OCI-LY1 (cell line): ENCODE data around the gene SMAD7.

Experiments
- H2AFZ ChIP-seq: fragments of 200-600 bp; sonication (generic), shearing (Covaris generic); 2 replicates; pipeline ENCODE4 v1.6.0; 2014; ENCODE audit warnings: antibody characterized with exemption, mild to moderate bottlenecking, low read length
- H3F3A ChIP-seq: fragments of 200-600 bp; sonication (generic), shearing (Covaris generic); 2 replicates; pipeline ENCODE4 v1.6.0; 2014; ENCODE audit warnings: mild to moderate bottlenecking, antibody characterized with exemption, low read length, moderate library complexity; ENCODE audit not compliant: insufficient read depth
- H3K27ac ChIP-seq: fragments of 200-600 bp; sonication (generic); 2 replicates; pipeline ENCODE4 v1.5.1; 2014; ENCODE audit warnings: low read length, mixed run types, mild to moderate bottlenecking, low read depth; ENCODE audit not compliant: poor library complexity, severe bottlenecking
- H3K27me3 ChIP-seq: fragments of 200-600 bp; sonication (generic); 2 replicates; pipeline ENCODE4 v1.6.0; 2014; ENCODE audit warnings: antibody characterized with exemption, mild to moderate bottlenecking, low read length, moderate library complexity; ENCODE audit not compliant: insufficient read depth
- H3K36me3 ChIP-seq: fragments of 200-600 bp; sonication (generic); 2 replicates; pipeline ENCODE4 v1.6.1; 2014; ENCODE audit warnings: mild to moderate bottlenecking, antibody characterized with exemption, low read length, moderate library complexity, mixed read lengths; ENCODE audit not compliant: insufficient read depth
- H3K4me1 ChIP-seq: fragments of 200-600 bp; sonication (generic); 2 replicates; pipeline ENCODE4 v1.5.1; 2014; ENCODE audit warnings: mild to moderate bottlenecking, low read length, moderate library complexity; ENCODE audit not compliant: insufficient read depth, severe bottlenecking
- H3K4me2 ChIP-seq: fragments of 200-600 bp; sonication (generic), shearing (Covaris generic); 2 replicates; pipeline ENCODE4 v1.6.1; 2014; ENCODE audit warnings: low read length
- H3K4me3 ChIP-seq: fragments of 200-600 bp; sonication (generic); 2 replicates; pipeline ENCODE4 v1.5.1; 2014; ENCODE audit warnings: low read length, low read depth, mild to moderate bottlenecking, mixed read lengths; ENCODE audit not compliant: poor library complexity, severe bottlenecking
- H3K79me2 ChIP-seq: fragments of 200-600 bp; shearing (Covaris generic); 2 replicates; pipeline ENCODE4 v1.6.1; 2016; ENCODE audit warnings: mixed run types, low read length, mixed read lengths; ENCODE audit not compliant: insufficient read depth
- H3K9ac ChIP-seq: fragments of 200-600 bp; sonication (generic), shearing (Covaris generic); 2 replicates; pipeline ENCODE4 v1.6.1; 2014; ENCODE audit warnings: mild to moderate bottlenecking, low read length, mixed read lengths
- H3K9me2 ChIP-seq: fragments of 200-600 bp; sonication (generic), shearing (Covaris generic); 2 replicates; pipeline ENCODE4 v1.6.1; 2014; ENCODE audit warnings: low read depth, mild to moderate bottlenecking, low read length, mixed read lengths
- H3K9me3 ChIP-seq: fragments of 200-600 bp; shearing (Covaris generic); 2 replicates; pipeline ENCODE4 v1.6.1; 2014; ENCODE audit warnings: low read length, mixed read lengths
- H4K20me1 ChIP-seq: fragments of 200-600 bp; sonication (generic), shearing (Covaris generic); 2 replicates; pipeline ENCODE4 v1.6.0; 2016; ENCODE audit warnings: mild to moderate bottlenecking, low read length; ENCODE audit not compliant: insufficient read depth
- EZH2 ChIP-seq: fragments of 200-600 bp; sonication (generic), shearing (Covaris generic); IDR thresholded peaks from 2 replicates; pipeline ENCODE4 v1.8.0; 2017; ENCODE audit warnings: borderline replicate concordance, mixed run types, mild to moderate bottlenecking, antibody characterized with exemption, low read length, moderate library complexity, mixed read lengths
- TF ChIP-seq, protein P1 (sequence below): fragments of 200-600 bp; sonication (generic), shearing (Covaris generic); IDR thresholded peaks from 2 replicates; pipeline ENCODE4 v1.5.1; 2017; ENCODE audit warnings: mild to moderate bottlenecking, antibody characterized with exemption, low read length, moderate library complexity, mixed read lengths

The SMAD7 gene

DNA sequence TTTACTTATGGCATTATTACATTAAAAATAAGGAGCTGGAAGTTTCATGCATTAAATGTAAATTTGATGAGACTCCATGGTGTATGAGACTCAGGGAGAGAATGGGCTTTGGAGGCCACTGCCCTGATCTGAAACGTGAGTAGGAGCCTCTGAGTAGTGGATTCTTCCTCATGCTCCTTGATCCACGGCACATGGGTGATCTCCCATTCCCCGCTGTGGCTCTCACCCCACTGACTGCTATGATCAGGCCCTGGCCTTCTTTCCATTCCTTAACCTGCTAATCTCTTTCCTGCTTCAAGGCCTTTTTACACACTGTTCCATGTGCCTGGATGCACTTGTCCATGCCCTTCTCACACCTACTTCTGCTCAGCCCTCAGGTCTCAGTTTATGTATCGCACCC, 68.4 kb downstream of the SMAD7 start:
- Histone ChIP-seq H3K27me3 (peaks cover 3% of the 10 kb centered on the region; the same call in 1 of the 2 replicates), H3K4me1 (no peaks in the 10 kb centered on the region), H4K20me1 (no peaks in the 10 kb centered on the region), H3K79me2 (no peaks in the 10 kb centered on the region), H3K9me3 (no peaks in the 10 kb centered on the region), H3K9ac (no peak overlapping the region), H3K9me2 (no peaks in the 10 kb centered on the region), H3K4me3 (no peak overlapping the region), H3K4me2 (no peak overlapping the region), H2AFZ (no peak overlapping the region), H3K36me3 (no peaks in the 10 kb centered on the region), H3F3A (no peaks in the 10 kb centered on the region), H3K27ac (no peak overlapping the region)
- TF ChIP-seq EZH2: no peak
- TF ChIP-seq, protein P1, sequence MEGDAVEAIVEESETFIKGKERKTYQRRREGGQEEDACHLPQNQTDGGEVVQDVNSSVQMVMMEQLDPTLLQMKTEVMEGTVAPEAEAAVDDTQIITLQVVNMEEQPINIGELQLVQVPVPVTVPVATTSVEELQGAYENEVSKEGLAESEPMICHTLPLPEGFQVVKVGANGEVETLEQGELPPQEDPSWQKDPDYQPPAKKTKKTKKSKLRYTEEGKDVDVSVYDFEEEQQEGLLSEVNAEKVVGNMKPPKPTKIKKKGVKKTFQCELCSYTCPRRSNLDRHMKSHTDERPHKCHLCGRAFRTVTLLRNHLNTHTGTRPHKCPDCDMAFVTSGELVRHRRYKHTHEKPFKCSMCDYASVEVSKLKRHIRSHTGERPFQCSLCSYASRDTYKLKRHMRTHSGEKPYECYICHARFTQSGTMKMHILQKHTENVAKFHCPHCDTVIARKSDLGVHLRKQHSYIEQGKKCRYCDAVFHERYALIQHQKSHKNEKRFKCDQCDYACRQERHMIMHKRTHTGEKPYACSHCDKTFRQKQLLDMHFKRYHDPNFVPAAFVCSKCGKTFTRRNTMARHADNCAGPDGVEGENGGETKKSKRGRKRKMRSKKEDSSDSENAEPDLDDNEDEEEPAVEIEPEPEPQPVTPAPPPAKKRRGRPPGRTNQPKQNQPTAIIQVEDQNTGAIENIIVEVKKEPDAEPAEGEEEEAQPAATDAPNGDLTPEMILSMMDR: no peak

DNA sequence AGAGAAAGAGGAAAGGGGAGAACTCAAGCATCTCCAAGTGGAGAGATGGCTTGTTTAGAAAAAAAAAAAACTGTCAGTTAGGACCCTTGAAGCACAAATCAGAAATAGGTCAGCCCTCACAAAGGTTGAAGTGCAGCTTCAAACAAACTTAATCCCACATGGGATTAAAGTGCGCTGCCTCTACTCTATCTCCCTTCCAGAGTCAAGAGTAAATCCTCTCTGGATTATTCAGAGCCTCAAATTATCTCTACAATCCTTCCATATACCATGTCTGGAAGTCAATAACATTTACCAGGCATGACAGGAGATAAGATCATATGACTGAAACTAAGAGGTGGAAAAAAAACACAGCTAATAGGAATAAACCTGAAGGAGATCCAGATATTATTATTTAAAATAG, 69.8 kb downstream of the SMAD7 start:
- Histone ChIP-seq H3K4me3 (no peak overlapping the region), H3K36me3 (no peaks in the 10 kb centered on the region), H3F3A (no peaks in the 10 kb centered on the region), H3K4me1 (no peaks in the 10 kb centered on the region), H4K20me1 (no peaks in the 10 kb centered on the region), H3K27ac (no peak overlapping the region), H3K27me3 (peaks cover 5% of the 10 kb centered on the region; the same call in 1 of the 2 replicates), H3K4me2 (no peak overlapping the region), H3K9me2 (no peaks in the 10 kb centered on the region), H3K79me2 (no peaks in the 10 kb centered on the region), H3K9me3 (no peaks in the 10 kb centered on the region), H2AFZ (no peak overlapping the region), H3K9ac (no peak overlapping the region)
- TF ChIP-seq, protein P1: no peak
- no peak for TF ChIP-seq EZH2

DNA sequence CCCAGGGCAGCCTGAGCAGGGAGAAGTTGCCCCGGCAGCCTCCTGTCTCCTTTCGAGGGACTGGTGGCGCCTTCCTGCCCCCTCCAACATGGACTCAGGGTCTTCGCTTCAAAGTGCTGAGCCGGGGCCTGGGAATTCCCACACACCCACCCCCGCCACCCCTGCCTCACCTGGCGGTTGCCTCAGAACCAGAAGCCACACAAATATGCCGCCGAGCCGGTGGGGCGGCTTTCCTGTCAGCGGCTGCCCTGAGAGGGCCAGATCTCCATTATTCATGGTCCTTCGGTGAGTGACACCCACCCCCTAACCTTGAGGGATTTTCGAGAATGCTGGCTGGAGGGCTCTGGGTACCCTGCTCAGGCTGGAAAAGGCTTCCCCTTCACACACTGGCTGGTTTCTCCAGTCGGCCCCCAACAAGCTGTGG, 71.7 kb downstream of the SMAD7 start:
- Histone ChIP-seq H3K4me3 (no peak overlapping the region), H3K4me2 (no peak overlapping the region)
- TF ChIP-seq EZH2: no peak
- TF ChIP-seq, protein P1: no peak

More for the DNA sequence above, 71.7 kb downstream of the SMAD7 start:
- peaks cover 13% of the 10 kb centered on the region; the same call in 1 of the 2 replicates for H3K27me3 ChIP-seq
- no peaks in the 10 kb centered on the region for H3K9me2 ChIP-seq
- no peak overlapping the region for H3K9ac ChIP-seq
- no peaks in the 10 kb centered on the region for H3K9me3 ChIP-seq
- H3K27ac ChIP-seq: no peak overlapping the region
- no peak overlapping the region for H2AFZ ChIP-seq
- H3F3A ChIP-seq: no peaks in the 10 kb centered on the region
- H3K4me1 ChIP-seq: no peaks in the 10 kb centered on the region
- H3K36me3 ChIP-seq: no peaks in the 10 kb centered on the region
- H3K79me2 ChIP-seq: no peaks in the 10 kb centered on the region
- no peaks in the 10 kb centered on the region for H4K20me1 ChIP-seq
